Measurements from ENCODE around the gene C4orf17. TPM values are rescaled to one million over a fixed set of nuclear protein-coding genes. Genes with fewer than 3 reads are reported as not detected.

The C4orf17 gene
- total RNA-seq, 4 donors from 2014 or later: not detected

- Histone ChIP-seq H3K27me3 (no peaks in the 10 kb centered on the region), H3K4me3 (no peak overlapping the region), H3K9me3 (no peaks in the 10 kb centered on the region), H3K4me1 (no peaks in the 10 kb centered on the region), H3K27ac (no peak overlapping the region), H3K36me3 (no peaks in the 10 kb centered on the region)
- in situ Hi-C loops (cut with MboI; ENCODE audit: low sequenced_read_pairs in 4 of 4): no loop called here
- TF ChIP-seq POLR2A (IDR thresholded peaks at IDR 0.05) (no peak), CTCF (IDR thresholded peaks at IDR 0.05 in 4 of 5, conservative IDR thresholded peaks at IDR 0.05 in 1 of 5) (no peak)
- no peak for DNase-seq
- no peak for ATAC-seq
- intact Hi-C loops (cut with DNase I; ENCODE audit: low total_unique reads): no loop called here
Measured at GRCh38 chr4:99540277-99540939, 29.6 kb downstream of the C4orf17 start.

GRCh38 chr4:99552872-99553271 is 42.1 kb downstream of the C4orf17 start:
- TF ChIP-seq CTCF (IDR thresholded peaks at IDR 0.05 in 4 of 5, conservative IDR thresholded peaks at IDR 0.05 in 1 of 5) (no peak), POLR2A (IDR thresholded peaks at IDR 0.05) (no peak)
- DNase-seq (no peak), ATAC-seq (no peak)
- Histone ChIP-seq H3K4me3 (no peak overlapping the region), H3K27me3 (no peaks in the 10 kb centered on the region), H3K36me3 (peaks cover 0 to 17% of the 10 kb centered on the region in 2 donors), H3K27ac (no peak overlapping the region), H3K4me1 (no peaks in the 10 kb centered on the region), H3K9me3 (no peaks in the 10 kb centered on the region)
- intact Hi-C loops (cut with DNase I; ENCODE audit: low total_unique reads): no loop called here
- in situ Hi-C loops (cut with MboI; ENCODE audit: low sequenced_read_pairs in 4 of 4): loop anchor here in 2 of 4 donors (10.0 to 25.0 kb wide), 3 partner anchors 252 to 409 kb away; partner anchors contain the start of genes DNAJB14 (in 1 of the 2) and H2AZ1 (in 1 of the 2)

GRCh38 chr4:99563310-99564186 is 52.7 kb downstream of the C4orf17 start, which contains the start of gene TRMT10A:
TRMT10A (minus strand) TSS chr4:99564039; CDS start chr4:99559338, 4,701 bp downstream.
- Histone ChIP-seq H3K9me3 (no peaks in the 10 kb centered on the region), H3K36me3 (no peaks in the 10 kb centered on the region), H3K4me1 (peaks cover 19 to 22% of the 10 kb centered on the region in 2 donors), H3K27ac (peak within 1 kb of the TSS; percentile 94 to 97 (median 96)), H3K27me3 (no peaks in the 10 kb centered on the region), H3K4me3 (peak within 1 kb of the TSS; percentile 74 to 88 (median 80))
- in situ Hi-C loops (cut with MboI; ENCODE audit: low sequenced_read_pairs in 4 of 4) (loop anchor here (5.0 to 25.0 kb wide), 6 partner anchors 91 to 399 kb away; partner anchors contain the start of genes DNAJB14 (in 3 of the 4), C4orf54 (in 2 of the 4), LAMTOR3 (in 2 of the 4) and H2AZ1 (in 1 of the 4)), intact Hi-C loops (cut with DNase I; ENCODE audit: low total_unique reads) (loop anchor here (1.0 to 10.0 kb wide), 8 partner anchors 49 to 1781 kb away; partner anchors contain the start of genes ADH5, H2AZ1, LAMTOR3 and PPP3CA)
- ATAC-seq (peak; percentile 89 to 90), DNase-seq (peak; percentile 97 to 98)
- TF ChIP-seq POLR2A (IDR thresholded peaks at IDR 0.05) (peak; percentile 52 to 66), CTCF (IDR thresholded peaks at IDR 0.05 in 4 of 5, conservative IDR thresholded peaks at IDR 0.05 in 1 of 5) (peak in 2 of 5 experiments; percentile 4 to 26)

GRCh38 chr4:99564921-99565320 is 54.1 kb downstream of the C4orf17 start:
- intact Hi-C loops (cut with DNase I; ENCODE audit: low total_unique reads): loop anchor here (5.0 to 10.0 kb wide), 5 partner anchors 47 to 1780 kb away; partner anchors contain the start of genes ADH5 and PPP3CA
- peak; percentile 66 to 77 for ATAC-seq
- peaks cover 19 to 22% of the 10 kb centered on the region in 2 donors for H3K4me1 ChIP-seq
- H3K27me3 ChIP-seq: no peaks in the 10 kb centered on the region
- H3K36me3 ChIP-seq: no peaks in the 10 kb centered on the region
- no peaks in the 10 kb centered on the region for H3K9me3 ChIP-seq
- in situ Hi-C loops (cut with MboI; ENCODE audit: low sequenced_read_pairs in 4 of 4): loop anchor here (5.0 to 25.0 kb wide), 6 partner anchors 90 to 397 kb away; partner anchors contain the start of genes DNAJB14 (in 3 of the 4), C4orf54 (in 2 of the 4), LAMTOR3 (in 2 of the 4) and H2AZ1 (in 1 of the 4)
- peak; percentile 48 to 69 for DNase-seq
- TF ChIP-seq CTCF (IDR thresholded peaks at IDR 0.05 in 4 of 5, conservative IDR thresholded peaks at IDR 0.05 in 1 of 5) (no peak), POLR2A (IDR thresholded peaks at IDR 0.05) (no peak)
- peak overlapping the region; percentile 94 to 97 (median 96) for H3K27ac ChIP-seq
- peak overlapping the region; percentile 74 to 88 (median 80) for H3K4me3 ChIP-seq
